HK-2 (cell line): ENCODE data around the gene ZNF503.

ENCODE experiments used
- DNase-seq: peaks from one replicate; pipeline ENCODE4 v3.0.0-alpha.2; 2018; ENCODE audit not compliant: unreplicated experiment

Gene ZNF503

GRCh38 chr10:75353183-75353582, 48.4 kb downstream of the ZNF503 start:
- no peak for DNase-seq

- no peak for DNase-seq
Observed at GRCh38 chr10:75352650-75353049, 48.9 kb downstream of the ZNF503 start.

- no peak for DNase-seq
Observed at GRCh38 chr10:75351637-75352036, 49.9 kb downstream of the ZNF503 start.

DNA sequence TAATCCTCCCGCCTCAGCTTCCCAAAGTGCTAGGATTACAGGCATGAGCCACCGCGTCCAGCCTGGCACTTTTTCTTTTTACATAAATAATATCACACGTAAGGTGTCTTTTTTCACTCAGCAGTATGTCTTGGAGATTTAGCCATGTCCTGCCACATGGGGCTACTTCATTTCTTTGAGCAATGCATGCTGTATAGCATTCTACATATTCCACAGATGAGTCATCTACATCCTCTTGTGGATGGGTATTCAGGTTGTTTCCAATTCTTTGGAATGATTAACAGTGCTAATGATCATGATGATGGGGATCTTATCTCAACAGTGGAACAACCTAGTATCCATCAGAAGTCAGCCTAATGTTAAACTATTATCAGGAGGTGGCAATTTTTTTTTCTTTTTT, 50.8 kb downstream of the ZNF503 start:
- DNase-seq: no peak
